C4-2B (cell line): Measurements from ENCODE around the gene DEDD.

ENCODE experiments used
- CTCF ChIP-seq: fragments of 450-650 bp; conservative IDR thresholded peaks from 2 replicates; pipeline ENCODE4 v1.5.1; 2017; ENCODE audit warnings: mild to moderate bottlenecking
- ZFX ChIP-seq: fragments of 450-650 bp; IDR thresholded peaks from 2 replicates; pipeline ENCODE4 v1.6.1; 2017

GRCh38 chr1:161176468-161177111, 44.1 kb upstream of the DEDD start:
- TF ChIP-seq CTCF (no peak), ZFX (no peak)
